CD4-positive, alpha-beta T cell treated with Interleukin-2 at 100 ng/mL for 4 hours (primary cell): ENCODE measurements around the gene AGK.
"Not testable (repeated sequence)": the region's sequence is repeated elsewhere in the genome, so short reads cannot be mapped to it uniquely, and the experiment has no call there.

Experiments
- DNase-seq: peaks from one replicate; pipeline ENCODE4 v3.0.0-alpha.2; 2020; ENCODE audit warnings: low spot score

Gene AGK

GRCh38 chr7:141676618-141677017 lies 125.4 kb downstream of the AGK start:
- DNase-seq = no peak

- no peak for DNase-seq
Observed at GRCh38 chr7:141679014-141679413, 127.8 kb downstream of the AGK start.

- no peak for DNase-seq
Observed at GRCh38 chr7:141685285-141686023, 134.2 kb downstream of the AGK start.

GRCh38 chr7:141686074-141686473 lies 134.9 kb downstream of the AGK start:
- no peak for DNase-seq

GRCh38 chr7:141686670-141687069 lies 135.5 kb downstream of the AGK start:
- DNase-seq = no peak

- no peak for DNase-seq
Observed at GRCh38 chr7:141688043-141688442, 136.8 kb downstream of the AGK start.

- not testable (repeated sequence) for DNase-seq
Observed at GRCh38 chr7:141689072-141689825, 138.0 kb downstream of the AGK start.

- DNase-seq = no peak
Observed at GRCh38 chr7:141691540-141691939, 140.3 kb downstream of the AGK start.

GRCh38 chr7:141691961-141692360 lies 140.8 kb downstream of the AGK start:
- DNase-seq = no peak

GRCh38 chr7:141693082-141693481 lies 141.9 kb downstream of the AGK start:
- no peak for DNase-seq

- DNase-seq = no peak
Observed at GRCh38 chr7:141695803-141696289, 144.6 kb downstream of the AGK start.

GRCh38 chr7:141696348-141696747 lies 145.1 kb downstream of the AGK start:
- no peak for DNase-seq

- DNase-seq = no peak
Observed at GRCh38 chr7:141697211-141697871, 146.1 kb downstream of the AGK start.

- DNase-seq = no peak
Observed at GRCh38 chr7:141698247-141699015, 147.2 kb downstream of the AGK start.

- DNase-seq = no peak
Observed at GRCh38 chr7:141699860-141700259, 148.7 kb downstream of the AGK start.

- DNase-seq = no peak
Observed at GRCh38 chr7:141700296-141700847, 149.2 kb downstream of the AGK start.

- no peak for DNase-seq
Observed at GRCh38 chr7:141700848-141701371, 149.7 kb downstream of the AGK start.

GRCh38 chr7:141701489-141702046 lies 150.4 kb downstream of the AGK start:
- peak; percentile 70 for DNase-seq

GRCh38 chr7:141702047-141702567 lies 150.9 kb downstream of the AGK start, which contains the start of gene DENND11:
Gene DENND11 (minus strand): TSS chr7:141702166. CDS start chr7:141702153, 13 bp downstream.
- peak; percentile 38 for DNase-seq

- DNase-seq = no peak
Observed at GRCh38 chr7:141702892-141703291, 151.7 kb downstream of the AGK start.

GRCh38 chr7:141704112-141704511 lies 152.9 kb downstream of the AGK start:
- no peak for DNase-seq
